Kasumi-1 (cell line): ENCODE measurements around the gene LCMT1.
A peak's percentile ranks its signal among the peaks of the same experiment; 100 is the strongest.
"Not testable (repeated sequence)": the region's sequence is repeated elsewhere in the genome, so short reads cannot be mapped to it uniquely, and the experiment has no call there.

ENCODE experiments used
- DNase-seq, 2 experiments: peaks; one replicate each; lab custom pipeline; 2025; lab: John Stamatoyannopoulos, UW

The LCMT1 gene

DNA sequence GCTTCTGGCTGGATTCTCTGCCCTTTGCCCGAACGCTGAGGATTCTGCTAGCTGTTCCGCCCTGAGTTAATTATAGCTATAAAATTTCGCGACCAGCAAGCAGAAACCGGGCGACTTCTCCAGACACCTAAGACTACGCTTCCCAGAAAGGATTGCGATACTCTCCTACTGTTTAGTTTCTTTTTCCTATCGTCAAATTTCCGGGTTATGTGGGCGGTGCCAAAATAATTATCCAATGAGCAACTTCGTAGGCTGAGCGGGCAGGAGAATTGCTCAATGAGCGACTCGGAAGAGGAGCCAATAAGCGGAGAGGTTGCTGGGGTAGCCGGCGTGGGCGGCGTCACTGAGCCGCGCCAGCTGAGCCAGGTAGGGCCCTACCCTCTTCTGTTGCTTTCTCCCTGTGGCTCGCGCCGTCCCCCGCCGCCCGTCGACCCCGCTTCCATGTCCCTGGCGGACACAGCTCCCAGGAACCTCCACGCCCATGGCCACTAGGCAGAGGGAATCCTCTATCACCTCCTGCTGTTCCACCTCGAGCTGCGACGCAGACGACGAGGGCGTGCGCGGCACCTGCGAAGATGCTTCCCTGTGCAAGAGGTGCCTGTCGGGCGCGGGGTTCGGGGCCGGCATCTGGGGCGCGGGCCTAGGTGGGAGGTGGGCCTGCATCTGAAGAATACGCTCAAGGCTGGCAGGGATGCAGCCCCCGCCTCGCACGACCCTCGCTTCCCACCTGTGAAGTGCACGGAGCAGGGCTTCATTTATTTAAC is at the start of gene LCMT1:
Gene LCMT1, plus strand, starts transcription at position 340 of the 764 bp plus-strand sequence. Its CDS starts 142 bp downstream, at position 482.
- DNase-seq = peak; percentile 93 to 94

- DNase-seq = no peak
These were observed 48.4 kb upstream of the LCMT1 start for GRCh38 chr16:25063102-25063501.

DNA sequence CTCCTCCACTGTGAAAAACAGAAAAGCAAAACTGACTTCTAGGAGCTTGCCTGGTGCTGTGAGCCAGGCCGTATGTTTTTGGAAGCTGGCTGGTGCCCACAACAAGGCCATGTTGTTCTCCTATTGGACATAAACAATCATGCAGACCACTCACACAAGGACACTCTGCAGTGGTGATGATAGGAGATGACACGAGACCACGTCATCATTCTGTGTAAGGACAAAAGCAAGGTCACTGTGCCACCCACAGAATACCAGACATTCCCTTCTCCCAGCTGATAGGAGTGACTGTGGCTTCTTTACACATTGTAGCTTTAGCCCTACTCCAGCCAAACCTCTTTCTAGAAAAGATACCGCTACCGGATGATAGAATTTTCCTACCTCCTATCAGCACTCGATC is 47.7 kb upstream of the LCMT1 start:
- no peak for DNase-seq

DNA sequence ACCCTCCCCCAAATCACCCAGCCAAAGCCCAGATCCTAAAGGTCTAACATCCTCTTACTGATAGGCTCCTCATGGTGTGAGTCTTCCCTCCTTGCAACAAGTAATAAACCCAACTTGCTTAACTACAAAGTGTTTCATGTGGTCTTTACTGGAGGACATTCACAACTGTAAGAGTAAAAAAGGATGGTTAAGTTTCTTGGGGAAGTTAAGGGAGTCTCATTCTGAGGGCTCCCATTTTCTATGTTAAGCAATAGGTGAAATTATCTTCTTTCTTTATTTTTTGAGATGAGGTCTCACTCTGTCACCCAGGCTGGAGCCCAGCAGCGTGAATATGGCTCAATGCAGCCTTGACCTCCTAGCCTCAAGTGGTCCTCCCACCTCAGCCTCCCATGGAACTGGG is 47.3 kb upstream of the LCMT1 start:
- DNase-seq = not testable (repeated sequence)

- no peak for DNase-seq
These were observed 46.6 kb upstream of the LCMT1 start for GRCh38 chr16:25064937-25065336.

GRCh38 chr16:25065899-25066298 is 45.6 kb upstream of the LCMT1 start:
- no peak for DNase-seq

GRCh38 chr16:25066426-25066746 is 45.2 kb upstream of the LCMT1 start:
- DNase-seq = no peak

DNA sequence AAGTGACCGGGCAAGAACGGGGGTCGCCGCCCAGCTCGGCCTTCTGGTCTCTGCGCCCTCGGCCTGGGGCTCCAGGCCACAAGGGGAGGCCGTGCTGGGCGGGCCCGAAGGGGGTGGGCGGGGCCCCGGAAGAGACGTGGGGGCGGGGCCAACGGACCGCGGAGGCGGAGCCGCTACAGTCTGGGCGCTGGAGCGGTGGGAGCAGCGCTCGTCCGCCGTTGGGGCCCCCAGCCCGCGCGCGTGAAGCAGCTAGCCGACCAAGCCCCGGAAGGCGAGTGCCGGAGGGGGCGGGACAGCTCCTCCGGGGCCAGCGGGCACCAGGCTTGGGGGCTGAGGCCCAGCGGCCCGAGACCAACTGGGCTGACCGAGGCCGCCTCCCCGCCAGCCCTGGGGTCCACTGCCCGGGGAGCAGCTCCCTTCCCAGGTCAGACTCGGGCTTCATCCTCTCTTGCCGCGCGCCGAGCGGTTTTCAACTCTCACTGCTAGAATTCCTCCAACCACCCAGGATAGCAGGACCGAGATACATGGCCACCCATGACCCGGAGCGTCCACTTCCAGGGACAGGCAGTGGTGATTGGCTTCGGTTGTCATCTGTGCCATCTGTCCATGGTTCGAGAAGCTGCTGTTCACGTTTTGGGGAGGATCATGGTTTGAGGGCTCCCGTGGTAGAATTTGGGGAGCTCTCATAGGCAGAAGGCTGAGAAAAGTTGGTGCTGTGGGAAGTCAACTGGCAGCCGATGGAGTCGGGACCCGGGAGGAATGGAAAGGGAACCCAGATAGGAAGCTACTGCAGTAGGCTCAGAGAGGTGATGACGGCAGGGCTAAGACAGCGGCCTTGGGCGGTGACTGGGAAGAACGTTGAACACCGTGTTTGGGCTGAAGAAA is 44.6 kb upstream of the LCMT1 start:
- peak; percentile 23 to 35 for DNase-seq

GRCh38 chr16:25073854-25074253 is 37.7 kb upstream of the LCMT1 start:
- no peak for DNase-seq

DNA sequence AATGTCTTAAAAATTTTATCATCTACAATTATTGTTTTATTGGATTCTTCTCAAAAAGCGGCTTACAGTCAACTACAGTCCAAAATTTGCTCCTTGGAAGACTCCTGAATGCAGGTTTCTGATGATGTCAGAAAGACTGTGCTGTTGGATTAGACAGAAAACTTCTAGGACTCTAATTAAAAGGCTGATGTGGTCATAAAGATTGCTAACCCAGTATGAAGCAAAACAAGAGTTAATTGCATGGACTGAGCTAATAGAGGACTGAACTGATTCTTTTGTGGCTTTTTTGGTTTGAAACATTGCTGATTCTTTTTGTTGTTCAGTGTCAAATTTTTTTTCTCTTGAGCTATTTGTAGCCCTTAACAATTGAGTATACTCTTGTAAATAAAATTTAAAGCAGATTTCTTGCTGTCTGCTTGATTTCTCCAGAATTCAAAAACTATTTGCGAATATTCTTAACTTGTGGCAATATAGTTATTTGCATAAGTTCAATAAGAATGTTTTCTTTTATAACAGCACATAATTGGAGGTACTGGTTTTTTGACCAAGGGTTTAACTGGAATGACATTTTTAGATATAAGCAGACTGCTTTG is 33.1 kb upstream of the LCMT1 start:
- DNase-seq = no peak

GRCh38 chr16:25079637-25080378 is 31.7 kb upstream of the LCMT1 start:
- no peak for DNase-seq

DNA sequence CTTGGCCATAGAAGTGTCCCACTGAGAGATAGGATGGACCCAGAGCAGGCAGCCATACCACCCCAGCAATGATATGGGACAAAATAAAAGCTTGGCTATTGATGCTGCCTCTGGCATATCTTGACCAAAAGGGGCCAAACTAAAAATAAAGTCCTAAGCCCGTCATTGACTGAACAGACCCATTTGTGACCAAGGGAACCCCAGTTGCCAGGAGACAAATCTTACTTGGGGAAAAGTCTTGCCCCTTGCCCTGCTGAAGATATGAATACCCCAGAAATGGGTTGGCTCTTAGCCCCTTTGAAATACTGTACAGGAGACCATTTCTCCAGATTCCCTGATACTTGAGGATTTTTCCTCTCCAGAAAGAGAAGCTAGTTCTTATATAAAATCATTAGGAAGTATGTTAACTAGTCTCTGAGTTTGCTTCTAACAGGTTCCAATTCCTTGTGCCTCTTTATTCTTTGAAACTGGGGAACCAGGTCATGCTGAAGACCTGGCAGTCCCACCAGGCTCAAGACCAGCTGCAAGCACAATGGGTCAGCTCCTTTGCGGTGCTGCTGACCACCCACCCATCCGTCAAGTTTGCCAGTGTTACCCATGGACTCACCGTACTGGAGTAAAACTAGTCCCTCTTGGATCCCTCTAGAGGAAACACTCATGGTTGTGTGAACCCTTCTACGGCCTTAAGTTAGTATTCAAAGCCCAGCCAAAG is 31.0 kb upstream of the LCMT1 start:
- no peak for DNase-seq

GRCh38 chr16:25081702-25082101 is 29.8 kb upstream of the LCMT1 start:
- no peak for DNase-seq

- no peak for DNase-seq
These were observed 28.5 kb upstream of the LCMT1 start for GRCh38 chr16:25083065-25083464.

DNA sequence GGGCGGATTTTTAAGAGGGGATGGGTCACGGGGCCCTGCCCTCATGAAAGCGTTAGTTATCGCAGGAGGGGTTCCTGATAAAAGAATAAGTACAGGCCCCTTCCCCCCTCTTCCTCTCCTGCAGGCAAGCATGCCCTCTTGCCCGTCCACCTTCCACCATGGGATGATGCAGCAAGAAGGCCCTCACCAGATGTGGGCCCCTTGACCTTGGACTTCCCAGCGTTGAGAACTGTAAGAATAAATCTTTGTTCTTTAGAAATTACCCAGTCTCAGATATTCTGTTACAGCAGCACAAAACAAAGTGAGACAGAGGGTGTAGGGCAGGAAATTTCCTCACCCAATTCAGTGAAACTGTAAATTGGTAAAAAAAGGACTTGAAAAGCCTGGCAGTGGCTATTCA is 27.8 kb upstream of the LCMT1 start:
- no peak for DNase-seq

DNA sequence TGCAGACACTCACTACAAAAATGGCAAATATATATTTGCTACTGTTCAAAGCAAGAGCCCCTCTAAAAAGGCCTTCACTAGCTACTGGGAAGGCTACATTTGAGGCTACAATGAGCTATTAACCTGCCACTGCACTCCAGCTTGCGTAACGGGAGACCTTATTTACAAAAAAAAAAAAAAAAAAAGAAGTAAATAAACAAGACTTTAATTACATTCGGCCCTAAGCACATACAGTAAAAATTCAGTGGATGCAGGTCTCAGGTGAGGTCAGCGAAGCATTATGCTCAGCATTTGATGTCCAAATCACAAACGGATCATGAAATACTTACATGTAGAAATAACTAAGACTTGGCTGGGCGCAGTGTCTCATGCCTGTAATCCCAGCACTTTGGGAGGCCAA is 26.7 kb upstream of the LCMT1 start:
- no peak for DNase-seq

DNA sequence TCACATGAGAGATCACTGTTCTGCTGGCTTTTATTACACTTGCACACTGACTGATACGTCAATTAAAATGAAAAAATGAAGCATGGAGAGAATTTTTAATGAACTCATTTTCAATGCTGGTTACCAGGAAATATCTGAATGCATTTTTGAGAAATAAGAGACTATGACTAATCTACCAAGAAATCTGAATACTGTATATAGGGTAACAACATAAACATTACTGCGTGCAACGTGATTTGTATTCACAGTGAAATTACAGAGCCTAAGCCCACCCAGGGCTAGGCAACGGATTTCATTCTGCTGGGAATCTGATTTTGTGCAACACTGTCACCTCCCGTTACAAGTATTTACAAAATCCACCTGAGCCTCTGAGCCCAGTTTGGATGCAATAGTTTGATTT is 23.8 kb upstream of the LCMT1 start:
- DNase-seq = no peak

DNA sequence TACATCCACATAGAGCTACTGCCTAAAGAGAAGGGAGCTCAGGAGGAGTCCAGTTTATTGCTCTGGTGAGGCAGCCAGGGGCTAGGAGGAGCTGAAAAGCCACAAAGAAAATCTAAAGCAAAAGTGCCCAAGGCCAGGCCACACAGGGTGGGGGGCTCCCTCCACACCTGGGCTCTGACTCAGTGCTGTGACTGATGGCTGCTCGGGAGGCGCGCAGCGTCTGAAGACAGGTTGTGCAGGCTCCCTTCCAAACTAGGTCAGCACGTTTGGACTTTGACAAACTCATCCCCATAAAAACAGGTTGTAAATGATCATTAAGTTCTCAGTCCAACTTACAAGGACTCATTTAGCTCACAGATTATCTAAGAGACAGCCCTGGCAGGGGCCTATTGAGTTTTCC is 22.2 kb upstream of the LCMT1 start:
- no peak for DNase-seq

DNA sequence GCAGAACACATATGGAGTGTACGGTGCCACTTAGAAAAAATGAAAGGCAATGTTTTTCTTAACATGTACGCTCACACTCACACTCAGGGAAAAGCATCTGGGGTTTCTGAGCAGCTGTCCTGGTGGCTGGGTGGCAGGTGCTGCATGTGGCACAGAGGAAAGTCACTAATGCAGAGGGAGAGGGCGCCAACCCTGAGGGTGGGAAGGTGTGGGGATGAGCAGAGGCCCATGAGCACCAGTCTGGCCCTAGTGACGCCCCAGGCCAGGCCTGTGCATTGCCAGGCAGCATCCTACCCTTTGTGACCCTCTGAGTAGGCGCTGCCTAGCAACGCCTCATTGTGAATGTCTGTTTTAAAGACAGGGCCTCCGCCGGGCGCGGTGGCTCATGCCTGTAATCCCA is 19.1 kb upstream of the LCMT1 start:
- no peak for DNase-seq

DNA sequence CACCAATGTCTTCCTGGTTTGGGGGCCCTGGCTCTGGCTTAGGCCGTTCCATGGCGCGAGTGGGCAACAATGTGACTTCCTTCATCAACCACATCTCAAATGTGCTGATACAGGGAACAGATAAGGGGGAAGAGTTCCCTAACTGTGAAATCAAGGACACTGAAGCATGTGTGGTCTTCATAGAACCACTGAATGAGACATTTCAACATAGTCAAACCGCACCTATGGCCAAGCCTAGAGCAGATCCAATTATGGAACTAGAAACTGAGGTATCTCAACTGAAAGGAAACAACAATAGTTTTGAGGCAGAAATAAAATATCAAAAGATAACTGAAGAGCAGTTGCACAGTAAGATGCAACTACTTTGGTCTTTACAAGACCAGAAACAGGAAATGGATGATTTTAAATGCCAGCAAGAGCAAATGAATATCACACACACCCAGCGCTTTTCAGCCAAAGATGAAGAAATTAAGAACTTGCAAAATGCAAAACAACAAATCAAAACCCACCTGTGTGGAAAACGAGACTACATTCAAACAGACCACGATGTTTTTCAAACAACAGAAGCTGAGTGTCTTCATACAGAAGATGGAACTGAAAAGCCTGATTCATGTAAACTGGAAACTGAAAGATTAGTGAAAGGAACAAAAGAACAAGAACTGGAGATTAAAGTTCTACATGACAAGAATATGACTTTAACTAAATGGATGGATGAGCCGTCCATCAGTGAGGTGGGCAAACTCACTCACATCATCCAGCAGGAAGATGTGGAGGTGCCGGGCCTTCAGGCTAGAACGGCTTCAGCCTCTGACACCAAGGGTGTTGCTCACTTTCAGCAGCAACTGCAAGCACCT is 18.1 kb upstream of the LCMT1 start:
- peak; percentile 41 to 54 for DNase-seq

- DNase-seq = no peak
These were observed 16.9 kb upstream of the LCMT1 start for GRCh38 chr16:25094596-25094995.
